Activated B cell treated with CpG ODN at 0.5 μM for 24 hours (primary cell): ENCODE measurements around the gene OR4K1. TPM values are rescaled to one million over a fixed set of nuclear protein-coding genes. Genes with fewer than 3 reads are reported as not detected.
"Not testable (repeated sequence)": the region's sequence is repeated elsewhere in the genome, so short reads cannot be mapped to it uniquely, and the experiment has no call there.

ENCODE experiments used
- ATAC-seq: fragments of 200-7000 bp; cut with Tn5 transposase; one replicate; pipeline ENCODE4 v1.10.0; 2021; ENCODE audit warnings: low read depth, mild to moderate bottlenecking, moderate library complexity
- CTCF ChIA-PET: fragments of 350-600 bp; sonication (Branson Sonifier 250); formaldehyde crosslinking; loops from one replicate; lab custom pipeline; 2021; ENCODE audit warnings: antibody characterized with exemption; lab: Charles Lee
- POLR2A ChIA-PET: fragments of 350-600 bp; sonication (Branson Sonifier 250); formaldehyde crosslinking; loops from one replicate; lab custom pipeline; 2021; ENCODE audit warnings: antibody characterized with exemption; lab: Charles Lee
- DNase-seq: peaks from one replicate; pipeline ENCODE4 v3.0.0; 2022
- H3K27ac Mint-ChIP-seq: one replicate; pipeline ENCODE4 v1.8.0; 2020; ENCODE audit warnings: mixed read lengths
- H3K27me3 Mint-ChIP-seq: one replicate; pipeline ENCODE4 v1.8.0; 2021; ENCODE audit warnings: mixed read lengths
- H3K36me3 Mint-ChIP-seq: one replicate; pipeline ENCODE4 v1.8.0; 2021; ENCODE audit warnings: low read depth, mixed read lengths
- H3K4me1 Mint-ChIP-seq: one replicate; pipeline ENCODE4 v1.8.0; 2021; ENCODE audit warnings: mixed read lengths
- H3K4me3 Mint-ChIP-seq: one replicate; pipeline ENCODE4 v1.8.0; 2020; ENCODE audit warnings: mild to moderate bottlenecking, mixed read lengths
- H3K9me3 Mint-ChIP-seq: one replicate; pipeline ENCODE4 v1.8.0; 2020; ENCODE audit warnings: mixed read lengths
- CTCF ChIP-seq: fragments of 200-600 bp; IDR thresholded peaks from one replicate; pipeline ENCODE4 v1.8.0; 2022; ENCODE audit warnings: antibody characterized with exemption, mild to moderate bottlenecking
- intact Hi-C: fragments of 100-400 bp; cut with micrococcal nuclease; formaldehyde crosslinking; loops from one replicate; pipeline ENCODE4 v1.15.1; 2024
- total RNA-seq: library from RNA; stranded (reverse); gene quantifications from 2 replicates; pipeline ENCODE4 v1.2.3, GENCODE V29; 2022

The OR4K1 gene
- total RNA-seq, 1 donor from 2014 or later = not detected

GRCh38 chr14:19941668-19942067, 11.0 kb downstream of the OR4K1 start:
- H3K36me3 Mint-ChIP-seq = no peaks in the 10 kb centered on the region
- intact Hi-C loops = no loop called here
- ChIA-PET POLR2A (no interaction called here), CTCF (no interaction called here)
- no peak overlapping the region for H3K27ac Mint-ChIP-seq
- no peak for DNase-seq
- TF ChIP-seq CTCF = no peak
- H3K4me3 Mint-ChIP-seq = no peak overlapping the region
- H3K27me3 Mint-ChIP-seq = no peaks in the 10 kb centered on the region
- H3K4me1 Mint-ChIP-seq = no peaks in the 10 kb centered on the region
- no peak for ATAC-seq
- H3K9me3 Mint-ChIP-seq = no peaks in the 10 kb centered on the region

- TF ChIP-seq CTCF = no peak
- intact Hi-C loops = no loop called here
- Mint-ChIP-seq H3K4me3 (no peak overlapping the region), H3K9me3 (peaks cover 2% of the 10 kb centered on the region), H3K27me3 (no peaks in the 10 kb centered on the region), H3K27ac (no peak overlapping the region), H3K36me3 (no peaks in the 10 kb centered on the region), H3K4me1 (no peaks in the 10 kb centered on the region)
- ChIA-PET POLR2A (no interaction called here), CTCF (no interaction called here)
- DNase-seq (no peak), ATAC-seq (no peak)
Observed at GRCh38 chr14:19947413-19948090, 16.8 kb downstream of the OR4K1 start.

- POLR2A ChIA-PET = no interaction called here
- DNase-seq (no peak), ATAC-seq (no peak)
- Mint-ChIP-seq H3K27me3 (no peaks in the 10 kb centered on the region), H3K9me3 (peaks cover 2% of the 10 kb centered on the region), H3K4me1 (no peaks in the 10 kb centered on the region), H3K27ac (no peak overlapping the region), H3K36me3 (no peaks in the 10 kb centered on the region), H3K4me3 (no peak overlapping the region)
- intact Hi-C loops = no loop called here
- CTCF ChIA-PET = no interaction called here
- TF ChIP-seq CTCF = no peak
Observed at GRCh38 chr14:19949218-19949617, 18.5 kb downstream of the OR4K1 start.

- H3K27ac Mint-ChIP-seq, H3K27me3 Mint-ChIP-seq, DNase-seq, H3K4me1 Mint-ChIP-seq, H3K36me3 Mint-ChIP-seq, H3K9me3 Mint-ChIP-seq, intact Hi-C loops, POLR2A ChIA-PET, H3K4me3 Mint-ChIP-seq, CTCF ChIA-PET, ATAC-seq: not testable (repeated sequence)
Observed at GRCh38 chr14:19969735-19970134, 39.0 kb downstream of the OR4K1 start.

GRCh38 chr14:19974844-19975243, 44.1 kb downstream of the OR4K1 start:
- no peak for TF ChIP-seq CTCF
- no peak overlapping the region for H3K4me3 Mint-ChIP-seq
- ChIA-PET POLR2A (no interaction called here), CTCF (no interaction called here)
- no peaks in the 10 kb centered on the region for H3K4me1 Mint-ChIP-seq
- no peak overlapping the region for H3K27ac Mint-ChIP-seq
- H3K9me3 Mint-ChIP-seq = peaks cover 4% of the 10 kb centered on the region
- DNase-seq (no peak), ATAC-seq (no peak)
- no peaks in the 10 kb centered on the region for H3K27me3 Mint-ChIP-seq
- H3K36me3 Mint-ChIP-seq = no peaks in the 10 kb centered on the region
- intact Hi-C loops = no loop called here

- no peak within 1 kb of the TSS for H3K4me3 Mint-ChIP-seq
- H3K9me3 Mint-ChIP-seq = peaks cover 4% of the 10 kb centered on the region
- TF ChIP-seq CTCF = no peak
- H3K27me3 Mint-ChIP-seq = no peaks in the 10 kb centered on the region
- DNase-seq (no peak), ATAC-seq (no peak)
- intact Hi-C loops = no loop called here
- no peak within 1 kb of the TSS for H3K27ac Mint-ChIP-seq
- H3K4me1 Mint-ChIP-seq = no peaks in the 10 kb centered on the region
- no peaks in the 10 kb centered on the region for H3K36me3 Mint-ChIP-seq
- ChIA-PET CTCF (no interaction called here), POLR2A (no interaction called here)
Observed at GRCh38 chr14:19975291-19975690, 44.6 kb downstream of the OR4K1 start, which contains the start of gene OR4K15. OR4K15 (plus strand) TSS chr14:19975591; CDS start chr14:19975591, 0 bp downstream.
